Fibroblast of the conjunctiva (primary cell): ENCODE data around the gene ECM1.
A peak's percentile ranks its signal among the peaks of the same experiment; 100 is the strongest.

Source experiments
- DNase-seq: peaks from one replicate; pipeline ENCODE4 v3.0.0-alpha.2; 2010; ENCODE audit warnings: low read depth

ECM1 gene

DNA sequence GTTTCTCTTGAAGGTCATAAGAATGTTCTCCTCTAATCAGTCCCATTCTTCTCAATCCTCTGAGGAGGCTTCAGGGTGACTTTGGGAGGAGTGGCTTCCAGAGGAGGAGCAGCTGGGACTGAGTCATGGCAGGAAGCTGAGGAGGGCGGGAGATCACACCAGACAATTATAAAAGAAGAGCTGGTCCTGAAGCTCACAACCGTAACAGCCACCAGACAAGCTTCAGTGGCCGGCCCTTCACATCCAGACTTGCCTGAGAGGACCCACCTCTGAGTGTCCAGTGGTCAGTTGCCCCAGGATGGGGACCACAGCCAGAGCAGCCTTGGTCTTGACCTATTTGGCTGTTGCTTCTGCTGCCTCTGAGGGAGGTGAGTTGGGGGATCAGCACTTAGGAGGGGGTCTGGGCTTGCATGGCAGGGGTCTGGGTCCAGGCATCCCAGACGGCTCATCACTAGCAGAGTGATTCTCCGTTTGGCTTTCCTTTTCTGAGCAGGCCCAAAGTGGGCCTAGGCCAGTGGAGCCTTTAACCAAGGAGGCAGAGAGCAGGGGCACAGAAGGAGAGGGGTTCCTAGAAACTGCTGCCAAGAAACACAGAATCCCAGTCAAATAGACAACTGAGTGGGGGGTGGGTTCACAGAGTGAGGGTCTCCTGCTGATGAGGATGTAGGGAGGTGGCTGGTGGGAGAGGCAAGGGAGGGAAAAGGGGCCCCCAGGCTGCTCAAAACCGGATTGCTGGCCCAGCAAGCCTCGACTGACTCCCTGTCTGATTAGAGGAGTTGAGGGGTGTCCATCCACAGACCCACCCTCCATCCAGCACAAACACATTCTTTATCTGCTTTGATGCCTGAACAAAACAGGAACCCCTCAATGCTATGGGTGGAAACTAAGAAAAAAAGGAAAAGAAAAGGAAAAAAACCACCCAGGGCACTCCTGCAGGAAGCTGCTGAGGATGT, at the start of gene ECM1:
Gene ECM1, plus strand, starts transcription at position 198 of the 953 bp plus-strand sequence. Its CDS starts 101 bp downstream, at position 299.
- no peak for DNase-seq

DNA sequence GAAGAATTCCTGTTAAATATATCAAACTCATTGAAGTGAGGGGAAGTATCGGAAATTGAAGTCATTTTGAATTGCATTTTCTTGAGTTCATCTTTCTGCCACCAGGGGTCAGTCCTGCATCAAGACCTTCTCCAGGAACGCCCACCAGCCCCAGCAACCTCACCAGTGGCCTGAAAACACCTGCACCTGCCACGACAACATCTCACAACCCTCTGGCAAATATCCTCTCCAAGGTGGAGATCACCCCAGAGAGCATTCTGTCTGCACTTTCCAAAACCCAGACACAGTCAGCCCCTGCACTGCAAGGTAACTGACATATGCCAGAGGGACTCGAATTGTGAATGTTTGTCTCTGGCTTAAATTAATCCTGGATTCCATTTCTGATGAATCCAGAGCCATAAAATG, 43.5 kb upstream of the ECM1 start:
- peak; percentile 50 for DNase-seq

- no peak for DNase-seq
Measured at GRCh38 chr1:150466964-150467363, 40.9 kb upstream of the ECM1 start.

- no peak for DNase-seq
Measured at GRCh38 chr1:150469291-150469690, 38.6 kb upstream of the ECM1 start.

GRCh38 chr1:150472601-150473200, 35.2 kb upstream of the ECM1 start:
- no peak for DNase-seq

GRCh38 chr1:150473659-150474058, 34.2 kb upstream of the ECM1 start:
- no peak for DNase-seq

GRCh38 chr1:150474869-150475268, 33.0 kb upstream of the ECM1 start:
- no peak for DNase-seq

- DNase-seq: no peak
Measured at GRCh38 chr1:150476754-150477153, 31.2 kb upstream of the ECM1 start.

GRCh38 chr1:150477320-150477719, 30.6 kb upstream of the ECM1 start:
- no peak for DNase-seq

DNA sequence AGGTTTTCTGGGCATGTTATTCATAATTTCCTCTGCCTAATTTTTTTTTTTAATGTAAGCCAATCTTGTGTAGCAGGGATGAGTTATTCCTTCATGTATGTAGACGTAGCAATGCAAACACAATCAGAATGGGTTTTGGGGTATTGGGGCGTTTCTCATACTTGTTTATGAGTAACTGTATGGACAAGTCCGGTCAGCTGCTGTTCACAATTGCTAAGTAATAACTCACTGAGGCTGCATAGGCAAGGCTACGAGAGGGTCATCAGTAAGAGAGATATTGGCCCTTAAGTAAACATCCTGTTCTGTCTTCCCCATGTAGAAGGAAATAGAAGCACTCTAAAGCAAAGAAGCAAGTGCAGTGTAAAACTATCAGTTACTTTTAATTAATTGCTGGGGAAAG, 30.2 kb upstream of the ECM1 start:
- DNase-seq: no peak

DNA sequence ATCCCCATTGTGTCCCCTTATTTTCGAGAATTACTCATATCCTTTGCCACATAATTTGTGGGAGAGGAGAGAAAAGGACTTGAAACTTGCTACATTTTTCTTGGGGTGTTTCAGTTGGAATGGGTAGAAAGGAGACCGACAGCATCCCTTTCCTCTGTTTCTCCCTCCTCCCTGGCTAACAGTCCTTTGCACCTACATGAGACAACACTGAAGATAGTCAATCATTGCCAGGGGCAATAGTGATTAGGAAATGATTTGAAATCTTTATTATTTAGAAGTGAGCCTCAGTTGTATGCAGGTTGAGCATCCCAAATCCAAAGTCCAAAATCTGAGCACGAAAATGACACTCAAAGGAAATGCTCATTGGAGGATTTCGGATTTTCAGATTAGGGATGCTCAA, 28.5 kb upstream of the ECM1 start:
- DNase-seq: no peak

DNA sequence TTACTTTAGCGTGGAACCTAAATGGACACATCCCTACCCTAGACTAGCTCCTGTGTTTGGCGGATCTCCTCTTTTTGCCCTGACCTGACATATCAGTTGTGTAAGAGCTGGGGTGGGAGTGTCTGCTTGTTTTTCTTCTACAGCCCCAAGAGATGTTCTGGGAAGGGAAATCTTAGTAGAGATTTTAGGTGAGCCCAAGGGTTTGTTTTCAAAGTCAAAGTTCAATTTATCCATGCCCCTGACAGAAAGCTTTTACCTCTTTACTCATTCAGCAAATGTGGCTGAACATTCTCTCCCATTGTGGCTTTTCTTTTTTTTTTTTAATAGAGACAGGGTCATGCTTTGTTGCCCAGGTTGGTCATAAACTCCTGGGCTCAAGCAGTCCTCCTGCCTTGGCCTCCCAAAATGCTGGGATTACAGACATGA, 28.0 kb upstream of the ECM1 start:
- no peak for DNase-seq

GRCh38 chr1:150484431-150484830, 23.5 kb upstream of the ECM1 start:
- no peak for DNase-seq

- no peak for DNase-seq
Measured at GRCh38 chr1:150484861-150485260, 23.0 kb upstream of the ECM1 start.

- DNase-seq: peak; percentile 98
Measured at GRCh38 chr1:150486966-150487762, 20.7 kb upstream of the ECM1 start, which contains the start of gene TARS2. TARS2 (plus strand) TSS chr1:150487419; CDS start chr1:150487451, 32 bp downstream.

- DNase-seq: no peak
Measured at GRCh38 chr1:150487763-150488115, 20.2 kb upstream of the ECM1 start.

DNA sequence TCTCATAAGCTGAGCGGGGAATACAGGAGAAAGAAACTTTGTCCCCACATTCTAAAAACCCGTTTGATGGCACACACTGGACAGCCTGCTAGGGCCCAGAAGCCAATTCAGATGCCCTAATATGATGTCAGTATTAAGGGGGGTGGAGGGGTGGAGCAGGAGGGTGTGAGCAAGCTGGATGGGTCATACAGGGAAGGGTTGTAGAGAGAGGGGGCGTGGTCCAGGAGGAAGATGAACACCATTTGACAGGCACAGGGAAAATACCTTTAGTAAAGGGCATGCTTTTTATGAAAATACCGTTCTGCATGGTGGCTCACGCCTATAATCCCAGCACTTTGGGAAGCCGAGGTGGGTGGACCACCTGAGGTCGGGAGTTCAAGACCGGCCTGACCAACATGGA, 14.7 kb upstream of the ECM1 start:
- DNase-seq: no peak

GRCh38 chr1:150498342-150498741, 9.6 kb upstream of the ECM1 start:
- DNase-seq: no peak

- DNase-seq: no peak
Measured at GRCh38 chr1:150505431-150505830, 2.5 kb upstream of the ECM1 start.

DNA sequence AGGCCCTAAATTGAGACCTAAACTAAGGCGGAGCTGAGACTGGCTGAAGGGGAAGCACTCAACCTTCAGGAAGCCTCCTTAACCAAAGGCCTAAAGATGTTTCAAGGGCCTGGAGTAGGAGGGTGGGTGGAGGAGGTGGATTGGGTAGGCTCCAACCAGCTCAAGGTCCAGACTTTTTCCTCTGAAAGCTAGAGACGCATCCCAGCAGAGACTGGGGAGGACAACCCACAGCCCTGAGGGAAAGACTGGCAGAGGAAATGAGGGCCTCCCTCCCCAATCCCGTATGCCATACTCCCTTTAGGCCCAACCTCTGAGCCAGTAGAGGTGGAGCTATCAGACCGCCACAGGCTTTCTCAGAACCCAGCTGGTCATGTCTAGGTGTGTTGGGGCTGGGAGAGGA, 1.1 kb downstream of the ECM1 start:
- DNase-seq: no peak

DNA sequence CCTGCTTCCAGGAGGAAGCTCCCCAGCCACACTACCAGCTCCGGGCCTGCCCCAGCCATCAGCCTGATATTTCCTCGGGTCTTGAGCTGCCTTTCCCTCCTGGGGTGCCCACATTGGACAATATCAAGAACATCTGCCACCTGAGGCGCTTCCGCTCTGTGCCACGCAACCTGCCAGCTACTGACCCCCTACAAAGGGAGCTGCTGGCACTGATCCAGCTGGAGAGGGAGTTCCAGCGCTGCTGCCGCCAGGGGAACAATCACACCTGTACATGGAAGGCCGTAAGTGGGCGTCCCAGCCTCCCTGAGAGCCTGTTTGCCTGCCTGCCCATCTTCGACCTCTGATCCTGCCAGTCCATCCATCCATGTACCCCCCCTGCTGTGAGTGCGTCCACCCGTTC, 3.6 kb downstream of the ECM1 start:
- no peak for DNase-seq

GRCh38 chr1:150511985-150512660, 4.2 kb downstream of the ECM1 start:
- DNase-seq: no peak
